A673 (cell line): Measurements from ENCODE around the gene FAM131C.

Experiments used
- EZH2 ChIP-seq: fragments of 200-600 bp; sonication (generic); IDR thresholded peaks from 2 replicates; pipeline ENCODE4 v1.6.1; 2017; ENCODE audit warnings: borderline replicate concordance, low read depth, mild to moderate bottlenecking, mixed read lengths, antibody characterized with exemption, low read length; ENCODE audit not compliant: poor library complexity, severe bottlenecking
- TF ChIP-seq, protein P1 (sequence below): fragments of 300-800, 200-600 bp; sonication (generic); conservative IDR thresholded peaks from 2 replicates; pipeline ENCODE4 v1.5.1; 2017; ENCODE audit warnings: low read depth, mild to moderate bottlenecking, antibody characterized with exemption, low read length, moderate library complexity, mixed read lengths

- TF ChIP-seq, protein P1, sequence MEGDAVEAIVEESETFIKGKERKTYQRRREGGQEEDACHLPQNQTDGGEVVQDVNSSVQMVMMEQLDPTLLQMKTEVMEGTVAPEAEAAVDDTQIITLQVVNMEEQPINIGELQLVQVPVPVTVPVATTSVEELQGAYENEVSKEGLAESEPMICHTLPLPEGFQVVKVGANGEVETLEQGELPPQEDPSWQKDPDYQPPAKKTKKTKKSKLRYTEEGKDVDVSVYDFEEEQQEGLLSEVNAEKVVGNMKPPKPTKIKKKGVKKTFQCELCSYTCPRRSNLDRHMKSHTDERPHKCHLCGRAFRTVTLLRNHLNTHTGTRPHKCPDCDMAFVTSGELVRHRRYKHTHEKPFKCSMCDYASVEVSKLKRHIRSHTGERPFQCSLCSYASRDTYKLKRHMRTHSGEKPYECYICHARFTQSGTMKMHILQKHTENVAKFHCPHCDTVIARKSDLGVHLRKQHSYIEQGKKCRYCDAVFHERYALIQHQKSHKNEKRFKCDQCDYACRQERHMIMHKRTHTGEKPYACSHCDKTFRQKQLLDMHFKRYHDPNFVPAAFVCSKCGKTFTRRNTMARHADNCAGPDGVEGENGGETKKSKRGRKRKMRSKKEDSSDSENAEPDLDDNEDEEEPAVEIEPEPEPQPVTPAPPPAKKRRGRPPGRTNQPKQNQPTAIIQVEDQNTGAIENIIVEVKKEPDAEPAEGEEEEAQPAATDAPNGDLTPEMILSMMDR: peak; percentile 98
- TF ChIP-seq EZH2: no peak
Measured at GRCh38 chr1:16009030-16009460, 64.4 kb downstream of the FAM131C start.
